KMS-11 (cell line): ENCODE measurements around the gene GTF2E1.

Experiments
- H2AFZ ChIP-seq: fragments of 200-600 bp; sonication (generic); 2 replicates; pipeline ENCODE4 v1.6.1; 2016; ENCODE audit warnings: antibody characterized with exemption, mixed run types, low read depth
- H3K27ac ChIP-seq: fragments of 200-600 bp; sonication (generic); 2 replicates; pipeline ENCODE4 v1.6.1; 2016; ENCODE audit warnings: mild to moderate bottlenecking, mixed run types
- H3K27me3 ChIP-seq: fragments of 200-600 bp; sonication (generic); 2 replicates; pipeline ENCODE4 v1.6.1; 2017; ENCODE audit warnings: mild to moderate bottlenecking, low read depth, mixed run types, moderate library complexity; ENCODE audit not compliant: insufficient read depth
- H3K36me3 ChIP-seq: fragments of 200-600 bp; sonication (generic); 2 replicates; pipeline ENCODE4 v1.6.1; 2017; ENCODE audit warnings: mild to moderate bottlenecking, mixed run types; ENCODE audit not compliant: insufficient read depth
- H3K4me1 ChIP-seq: fragments of 200-600 bp; sonication (generic); 2 replicates; pipeline ENCODE4 v1.6.1; 2016; ENCODE audit warnings: mild to moderate bottlenecking, low read depth, mixed run types; ENCODE audit not compliant: poor library complexity, severe bottlenecking
- H3K4me2 ChIP-seq: fragments of 200-600 bp; sonication (generic); 2 replicates; pipeline ENCODE4 v1.7.0; 2016; ENCODE audit warnings: mild to moderate bottlenecking, mixed run types
- H3K4me3 ChIP-seq: fragments of 200-600 bp; sonication (generic); IDR thresholded peaks from 2 replicates; pipeline ENCODE4 v1.6.1; 2017; ENCODE audit warnings: low read depth, low read length, mixed read lengths; ENCODE audit not compliant: insufficient read depth
- H3K79me2 ChIP-seq: fragments of 200-600 bp; sonication (generic); 2 replicates; pipeline ENCODE4 v1.6.1; 2016; ENCODE audit warnings: low read depth, mixed run types; ENCODE audit not compliant: insufficient read depth
- H3K9ac ChIP-seq: fragments of 200-600 bp; sonication (generic); 2 replicates; pipeline ENCODE4 v1.6.1; 2016; ENCODE audit warnings: mild to moderate bottlenecking, mixed run types
- H4K20me1 ChIP-seq: fragments of 200-600 bp; sonication (generic); 2 replicates; pipeline ENCODE4 v1.6.1; 2016; ENCODE audit warnings: mild to moderate bottlenecking, mixed run types; ENCODE audit not compliant: insufficient read depth
- TF ChIP-seq, protein P1 (sequence below): fragments of 200-600 bp; sonication (generic); conservative IDR thresholded peaks from 2 replicates; pipeline ENCODE4 v1.6.1; 2017; ENCODE audit warnings: low read depth, mild to moderate bottlenecking, antibody characterized with exemption, low read length, moderate library complexity, mixed read lengths

The GTF2E1 gene

DNA sequence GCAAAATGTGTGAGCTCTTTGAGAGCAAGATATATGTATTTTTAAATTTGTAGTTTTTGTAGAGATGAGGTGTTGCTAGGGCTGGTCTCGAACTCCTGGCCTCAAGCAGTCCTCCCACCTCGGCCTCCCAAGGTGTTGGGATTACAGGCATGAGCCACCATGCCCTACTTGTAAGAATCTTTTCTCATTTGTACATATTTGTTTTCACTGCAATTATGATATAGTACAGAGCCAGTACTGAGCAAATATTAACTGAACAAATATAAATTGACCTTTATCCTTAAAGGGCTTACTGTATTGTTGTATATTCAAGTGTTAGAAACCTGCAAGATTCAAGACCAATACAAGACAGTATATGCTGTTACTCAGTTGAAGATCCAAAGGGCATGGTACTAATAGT lies 53.4 kb downstream of the GTF2E1 start:
- no peaks in the 10 kb centered on the region for H4K20me1 ChIP-seq
- H3K27ac ChIP-seq, result no peak overlapping the region
- no peak overlapping the region for H3K9ac ChIP-seq
- no peaks in the 10 kb centered on the region for H3K79me2 ChIP-seq
- no peak overlapping the region for H3K4me2 ChIP-seq
- TF ChIP-seq, protein P1, sequence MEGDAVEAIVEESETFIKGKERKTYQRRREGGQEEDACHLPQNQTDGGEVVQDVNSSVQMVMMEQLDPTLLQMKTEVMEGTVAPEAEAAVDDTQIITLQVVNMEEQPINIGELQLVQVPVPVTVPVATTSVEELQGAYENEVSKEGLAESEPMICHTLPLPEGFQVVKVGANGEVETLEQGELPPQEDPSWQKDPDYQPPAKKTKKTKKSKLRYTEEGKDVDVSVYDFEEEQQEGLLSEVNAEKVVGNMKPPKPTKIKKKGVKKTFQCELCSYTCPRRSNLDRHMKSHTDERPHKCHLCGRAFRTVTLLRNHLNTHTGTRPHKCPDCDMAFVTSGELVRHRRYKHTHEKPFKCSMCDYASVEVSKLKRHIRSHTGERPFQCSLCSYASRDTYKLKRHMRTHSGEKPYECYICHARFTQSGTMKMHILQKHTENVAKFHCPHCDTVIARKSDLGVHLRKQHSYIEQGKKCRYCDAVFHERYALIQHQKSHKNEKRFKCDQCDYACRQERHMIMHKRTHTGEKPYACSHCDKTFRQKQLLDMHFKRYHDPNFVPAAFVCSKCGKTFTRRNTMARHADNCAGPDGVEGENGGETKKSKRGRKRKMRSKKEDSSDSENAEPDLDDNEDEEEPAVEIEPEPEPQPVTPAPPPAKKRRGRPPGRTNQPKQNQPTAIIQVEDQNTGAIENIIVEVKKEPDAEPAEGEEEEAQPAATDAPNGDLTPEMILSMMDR, result no peak
- H2AFZ ChIP-seq, result no peak overlapping the region
- H3K27me3 ChIP-seq, result no peaks in the 10 kb centered on the region
- no peak overlapping the region for H3K4me3 ChIP-seq
- H3K4me1 ChIP-seq, result no peaks in the 10 kb centered on the region
- no peaks in the 10 kb centered on the region for H3K36me3 ChIP-seq

DNA sequence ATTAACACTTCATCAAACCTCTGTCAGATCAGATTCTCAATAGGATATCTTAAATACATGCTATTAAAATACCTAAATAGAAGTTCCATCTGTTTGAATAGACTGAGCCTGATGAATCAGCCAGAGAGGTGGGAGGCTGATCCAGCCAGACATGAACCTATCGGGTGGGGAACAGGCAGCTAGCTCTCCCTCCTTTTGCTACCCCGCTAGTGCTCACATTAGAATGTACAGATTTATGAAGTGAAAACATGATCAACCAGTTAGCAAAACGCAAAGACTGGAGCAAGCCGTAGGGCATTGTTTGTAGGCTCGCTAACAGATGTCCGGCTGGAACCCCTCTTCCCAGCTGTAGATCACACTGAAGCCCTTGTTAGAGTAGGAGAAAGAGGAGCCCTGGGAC lies 54.4 kb downstream of the GTF2E1 start:
- TF ChIP-seq, protein P1, result no peak
- Histone ChIP-seq H3K4me3 (no peak overlapping the region), H3K4me1 (no peaks in the 10 kb centered on the region), H4K20me1 (no peaks in the 10 kb centered on the region), H2AFZ (no peak overlapping the region), H3K36me3 (no peaks in the 10 kb centered on the region), H3K79me2 (no peaks in the 10 kb centered on the region), H3K27ac (no peak overlapping the region), H3K4me2 (no peak overlapping the region), H3K27me3 (no peaks in the 10 kb centered on the region), H3K9ac (no peak overlapping the region)

DNA sequence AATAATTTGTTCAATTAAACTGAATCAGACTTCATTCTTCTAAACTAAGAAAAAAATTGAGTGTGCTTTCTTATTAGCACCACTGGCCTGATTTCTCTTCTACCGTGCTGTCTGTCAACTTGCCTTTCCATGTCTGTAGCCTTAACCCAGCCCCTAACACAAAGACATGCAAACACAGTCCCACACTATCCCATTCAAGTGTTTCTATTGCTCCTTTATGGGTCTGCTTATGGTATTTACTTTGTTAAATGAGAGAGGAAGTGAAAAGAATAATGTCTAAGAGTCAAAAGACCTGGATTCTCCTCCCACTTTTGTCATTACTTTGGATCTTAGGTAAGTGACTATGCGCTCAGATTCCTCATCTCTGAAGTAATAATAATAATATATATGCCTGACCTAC lies 55.3 kb downstream of the GTF2E1 start:
- Histone ChIP-seq H3K79me2 (no peaks in the 10 kb centered on the region), H3K4me3 (no peak overlapping the region), H3K4me1 (no peaks in the 10 kb centered on the region), H3K4me2 (no peak overlapping the region), H3K27me3 (no peaks in the 10 kb centered on the region), H3K27ac (no peak overlapping the region), H2AFZ (no peak overlapping the region), H3K9ac (no peak overlapping the region), H3K36me3 (no peaks in the 10 kb centered on the region), H4K20me1 (no peaks in the 10 kb centered on the region)
- TF ChIP-seq, protein P1, result no peak

DNA sequence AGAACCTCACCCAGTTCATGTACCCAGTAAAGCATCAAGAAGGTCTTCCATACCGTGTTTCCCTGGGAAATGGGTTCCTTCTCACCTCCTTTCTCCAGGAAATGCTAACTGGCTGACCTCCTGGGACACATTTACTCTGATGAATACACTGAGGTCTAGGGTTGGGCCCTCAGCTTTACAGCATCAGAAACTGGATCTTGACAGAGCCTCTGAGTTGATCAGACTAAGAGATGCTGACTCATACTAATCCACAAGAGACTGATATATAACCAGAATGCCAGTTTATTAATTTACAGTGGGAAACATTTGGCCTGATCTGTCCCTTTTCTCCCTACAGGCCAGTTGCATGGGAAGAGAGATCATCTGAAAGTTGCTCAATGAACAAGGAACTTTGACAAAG lies 55.8 kb downstream of the GTF2E1 start:
- Histone ChIP-seq H3K27ac (no peak overlapping the region), H3K36me3 (no peaks in the 10 kb centered on the region), H3K4me3 (no peak overlapping the region), H3K9ac (no peak overlapping the region), H3K4me1 (no peaks in the 10 kb centered on the region), H2AFZ (no peak overlapping the region), H3K4me2 (no peak overlapping the region), H4K20me1 (no peaks in the 10 kb centered on the region), H3K27me3 (no peaks in the 10 kb centered on the region), H3K79me2 (no peaks in the 10 kb centered on the region)
- TF ChIP-seq, protein P1, result no peak

DNA sequence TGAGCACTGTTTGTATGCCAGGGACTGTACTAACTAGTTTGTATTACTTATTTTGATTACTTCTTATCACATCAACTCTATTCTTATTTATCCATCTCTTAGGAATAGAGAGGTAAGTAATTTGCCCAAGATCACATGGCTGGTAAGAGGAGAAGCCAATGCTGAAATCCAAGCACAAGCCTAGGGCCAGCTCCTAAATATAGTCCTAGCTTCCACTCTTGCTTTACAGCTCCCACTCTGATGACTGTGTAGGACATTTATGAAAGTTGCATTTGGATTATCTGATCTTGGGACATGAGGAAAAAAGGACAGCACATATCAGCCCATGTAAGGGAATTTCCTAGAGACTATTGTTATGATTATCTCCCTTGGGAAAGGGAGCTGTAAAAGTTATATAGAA lies 58.1 kb downstream of the GTF2E1 start:
- Histone ChIP-seq H3K27me3 (no peaks in the 10 kb centered on the region), H3K27ac (no peak overlapping the region), H3K4me1 (no peaks in the 10 kb centered on the region), H4K20me1 (no peaks in the 10 kb centered on the region), H3K4me2 (no peak overlapping the region), H3K79me2 (no peaks in the 10 kb centered on the region), H3K36me3 (no peaks in the 10 kb centered on the region), H3K4me3 (no peak overlapping the region), H2AFZ (no peak overlapping the region), H3K9ac (no peak overlapping the region)
- TF ChIP-seq, protein P1, result no peak
